IMR-90 (cell line): ENCODE results near the gene CLIC4. TPM values are rescaled to one million over a fixed set of nuclear protein-coding genes. Genes with fewer than 3 reads are reported as not detected.

ENCODE experiments used
- ATAC-seq: fragments of 200-7000 bp; cut with Tn5 transposase; 2 replicates; pipeline ENCODE4 v1.9.1; 2020; ENCODE audit warnings: low read depth, mild to moderate bottlenecking, moderate library complexity
- BruUV-seq: library from RNA; stranded (reverse); fragments of 400-500 nt; replicated peaks from 2 replicates; lab custom pipeline; 2021; lab: Mats Ljungman, UMichigan
- CTCF ChIA-PET: fragments of 300-600 bp; formaldehyde crosslinking; extraction: SDS; loops from one replicate; lab custom pipeline; 2021; ENCODE audit warnings: antibody characterized with exemption; lab: Yijun Ruan, JAX
- POLR2A ChIA-PET: fragments of 300-600 bp; sonication (Branson Sonifier 250); formaldehyde crosslinking; loops from one replicate; lab custom pipeline; 2022; ENCODE audit warnings: antibody characterized with exemption; ENCODE audit not compliant: unreplicated experiment; lab: Charles Lee
- DNase-seq: peaks from one replicate; pipeline ENCODE4 v3.0.0; 2013
- H2AFZ ChIP-seq: replicated peaks from 2 replicates; pipeline ENCODE3; 2013; ENCODE audit warnings: low read length, mild to moderate bottlenecking; ENCODE audit not compliant: poor library complexity
- H2AK5ac ChIP-seq: 2 replicates; pipeline ENCODE4 v1.6.1; 2013; ENCODE audit warnings: low read depth, low read length, inconsistent platforms
- H2AK9ac ChIP-seq: replicated peaks from 2 replicates; pipeline ENCODE3; 2013; ENCODE audit warnings: mild to moderate bottlenecking, low read depth, low read length, moderate library complexity; ENCODE audit not compliant: poor library complexity
- H2BK120ac ChIP-seq: 2 replicates; pipeline ENCODE4 v1.6.1; 2013; ENCODE audit warnings: low read depth, low read length, inconsistent platforms
- H2BK15ac ChIP-seq: 3 replicates; pipeline ENCODE4 v1.6.1; 2013; ENCODE audit warnings: low read depth, low read length, inconsistent platforms
- H2BK20ac ChIP-seq: 2 replicates; pipeline ENCODE4 v1.6.1; 2013; ENCODE audit warnings: low read depth, mild to moderate bottlenecking, inconsistent platforms, low read length, moderate library complexity
- H2BK5ac ChIP-seq: 2 replicates; pipeline ENCODE4 v1.6.1; 2013; ENCODE audit warnings: mild to moderate bottlenecking, low read depth, low read length, inconsistent platforms; ENCODE audit not compliant: poor library complexity, severe bottlenecking
- H3K14ac ChIP-seq: replicated peaks from 2 replicates; pipeline ENCODE4 v1.6.1; 2013; ENCODE audit warnings: low read depth, low read length, inconsistent platforms
- H3K18ac ChIP-seq: 2 replicates; pipeline ENCODE4 v1.6.1; 2013; ENCODE audit warnings: low read depth, low read length, control low read depth
- H3K23ac ChIP-seq: 2 replicates; pipeline ENCODE4 v1.6.1; 2013; ENCODE audit warnings: low read depth, low read length, inconsistent platforms
- H3K27ac ChIP-seq: 2 replicates; pipeline ENCODE4 v1.5.1; 2013; ENCODE audit warnings: mild to moderate bottlenecking, control low read depth, low read length; ENCODE audit not compliant: insufficient read depth
- H3K27me3 ChIP-seq: 2 replicates; pipeline ENCODE4 v1.6.1; 2013; ENCODE audit warnings: low read length; ENCODE audit not compliant: control insufficient read depth, insufficient read depth
- H3K36me3 ChIP-seq: 2 replicates; pipeline ENCODE4 v1.6.1; 2013; ENCODE audit warnings: low read length, mixed read lengths; ENCODE audit not compliant: control insufficient read depth, insufficient read depth
- H3K4ac ChIP-seq: 2 replicates; pipeline ENCODE4 v1.6.1; 2013; ENCODE audit warnings: low read depth, low read length, inconsistent platforms
- H3K4me1 ChIP-seq: 2 replicates; pipeline ENCODE4 v1.6.1; 2013; ENCODE audit warnings: low read length, mixed read lengths; ENCODE audit not compliant: control insufficient read depth, insufficient read depth
- H3K4me2 ChIP-seq: 2 replicates; pipeline ENCODE4 v1.6.1; 2013; ENCODE audit warnings: low read depth, mild to moderate bottlenecking, control low read depth, low read length, moderate library complexity
- H3K4me3 ChIP-seq: 2 replicates; pipeline ENCODE4 v1.5.1; 2013; ENCODE audit warnings: low read depth, mild to moderate bottlenecking, control low read depth, low read length, moderate library complexity; ENCODE audit not compliant: insufficient read depth
- H3K56ac ChIP-seq: 2 replicates; pipeline ENCODE4 v1.6.1; 2013; ENCODE audit warnings: low read length, inconsistent platforms; ENCODE audit not compliant: insufficient read depth; ENCODE audit errors: extremely low read depth
- H3K79me1 ChIP-seq, 2 experiments: 2 replicates each; pipeline ENCODE4 v1.6.1; 2013; ENCODE audit warnings: low read length in 2 of 2, inconsistent platforms in 1 of 2, low read depth in 1 of 2
- H3K9ac ChIP-seq: 2 replicates; pipeline ENCODE4 v1.6.1; 2013; ENCODE audit warnings: low read depth, low read length, control low read depth
- H3K9me1 ChIP-seq: 2 replicates; pipeline ENCODE4 v1.6.1; 2013; ENCODE audit warnings: low read length, inconsistent platforms; ENCODE audit not compliant: insufficient read depth
- H3K9me3 ChIP-seq: 2 replicates; pipeline ENCODE4 v1.6.1; 2013; ENCODE audit warnings: low read length; ENCODE audit not compliant: control insufficient read depth, insufficient read depth
- H4K20me1 ChIP-seq: 2 replicates; pipeline ENCODE4 v1.6.1; 2013; ENCODE audit warnings: low read length, inconsistent platforms; ENCODE audit not compliant: insufficient read depth
- H4K5ac ChIP-seq: 2 replicates; pipeline ENCODE4 v1.6.1; 2013; ENCODE audit warnings: mild to moderate bottlenecking, low read depth, low read length, control low read depth
- H4K8ac ChIP-seq, 2 experiments: 2 replicates each; pipeline ENCODE4 v1.6.1; 2013; ENCODE audit warnings: low read depth in 2 of 2, low read length in 2 of 2, control low read depth in 1 of 2, inconsistent platforms in 1 of 2
- H4K91ac ChIP-seq: 2 replicates; pipeline ENCODE4 v1.6.1; 2013; ENCODE audit warnings: low read depth, low read length, inconsistent platforms; ENCODE audit not compliant: insufficient read depth
- CHD1 ChIP-seq: IDR thresholded peaks from 2 replicates; pipeline ENCODE4 v1.6.1; 2012; ENCODE audit warnings: low read depth, low read length, improper control_type of control experiment
- NFE2L2 ChIP-seq: fragments of 150-350 bp; IDR thresholded peaks from 2 replicates; pipeline ENCODE4 v1.6.1; 2016; ENCODE audit warnings: low read depth, mild to moderate bottlenecking, low read length
- POLR2A ChIP-seq: IDR thresholded peaks from 2 replicates; pipeline ENCODE4 v1.6.1; 2012; ENCODE audit warnings: mild to moderate bottlenecking, low read depth, low read length
- RCOR1 ChIP-seq: IDR thresholded peaks from 2 replicates; pipeline ENCODE4 v1.6.1; 2012; ENCODE audit warnings: mild to moderate bottlenecking, low read length, improper control_type of control experiment; ENCODE audit not compliant: insufficient replicate concordance
- RFX5 ChIP-seq: IDR thresholded peaks from 2 replicates; pipeline ENCODE4 v1.8.0; 2012; ENCODE audit warnings: low read depth, mild to moderate bottlenecking, low read length, moderate library complexity
- USF2 ChIP-seq: fragments of 150-350 bp; IDR thresholded peaks from 2 replicates; pipeline ENCODE4 v1.6.1; 2017; ENCODE audit warnings: mild to moderate bottlenecking, antibody characterized with exemption, low read length, low read depth
- WGBS, 2 experiments: methylation state at CpG; one replicate each; pipeline versions ENCODE4 v1.1.5 to v1.1.7; 2013; ENCODE audit warnings: missing lambda C conversion rate in 2 of 2; ENCODE audit not compliant: insufficient read length in 1 of 2; ENCODE audit errors: extremely low coverage in 2 of 2; 5-methylcytosine and 5-hydroxymethylcytosine counted together
- dilution Hi-C: fragments of 300-500 bp; cut with HindIII; formaldehyde crosslinking; loops from one replicate; pipeline ENCODE4 v1.14.3; 2018; ENCODE audit warnings: low sequenced_read_pairs; ENCODE audit not compliant: unreplicated experiment
- in situ Hi-C: fragments of 300-500 bp; cut with MboI; formaldehyde crosslinking; loops from 3 replicates; pipeline ENCODE4 v1.14.3; 2019; ENCODE audit warnings: low sequenced_read_pairs, inconsistent platforms, mixed read lengths
- intact Hi-C: fragments of 100-400 bp; cut with micrococcal nuclease; formaldehyde crosslinking; loops from 2 replicates; pipeline ENCODE4 v1.10.0; 2022
- polyA plus RNA-seq, 3 experiments: library from polyadenylated mRNA; depleted of rRNA; stranded (reverse); fragments of >200 nt; gene quantifications; 2 replicates each; pipeline ENCODE4 v1.2.3, GENCODE V29; 2012; ENCODE audit warnings: low replicate concordance in 1 of 3
- total RNA-seq: library from RNA; depleted of rRNA; stranded (reverse); fragments of >200 nt; gene quantifications from 2 replicates; pipeline ENCODE4 v1.2.3, GENCODE V29; 2012

CLIC4 gene
- total and polyA plus RNA-seq, 2 of the 4 experiments (the other 2 are of a cell fraction): 242 to 392 TPM

GRCh38 chr1:24872061-24872850, 127.0 kb downstream of the CLIC4 start:
- no peak overlapping the region for H2BK15ac ChIP-seq
- in situ Hi-C loops: no loop called here
- CTCF ChIA-PET: no interaction called here

More at GRCh38 chr1:24872061-24872850, 127.0 kb downstream of the CLIC4 start:
- TF ChIP-seq RFX5: no peak
- TF ChIP-seq USF2: no peak
- no peak for TF ChIP-seq CHD1
- no peak for TF ChIP-seq RCOR1
- TF ChIP-seq NFE2L2: no peak
- no peak for TF ChIP-seq POLR2A
- Histone ChIP-seq H2AFZ (no peak overlapping the region), H3K9ac (no peak overlapping the region), H3K79me1 (no peaks in the 10 kb centered on the region), H3K14ac (no peak overlapping the region), H2BK20ac (no peak overlapping the region), H2AK9ac (no peak overlapping the region), H3K4me2 (no peak overlapping the region), H3K36me3 (no peaks in the 10 kb centered on the region), H3K27me3 (peaks cover 49% of the 10 kb centered on the region), H3K9me3 (no peaks in the 10 kb centered on the region), H3K18ac (no peak overlapping the region), H3K4me1 (no peaks in the 10 kb centered on the region), H2BK120ac (no peak overlapping the region), H4K91ac (no peak overlapping the region), H3K4ac (no peak overlapping the region), H3K23ac (no peak overlapping the region), H4K8ac (no peak overlapping the region), H2BK5ac (no peak overlapping the region), H3K27ac (no peak overlapping the region), H3K4me3 (no peak overlapping the region), H2AK5ac (no peak overlapping the region), H4K5ac (no peak overlapping the region), H3K56ac (no peak overlapping the region), H4K20me1 (no peaks in the 10 kb centered on the region), H3K9me1 (no peaks in the 10 kb centered on the region)
- intact Hi-C loops (no loop called here), dilution Hi-C loops (no loop called here)
- DNase-seq: no peak
- no peak for ATAC-seq
- no TSS peak for BruUV-seq
- POLR2A ChIA-PET: no interaction called here
- 77% methylated on average over 9 of the region's 19 CpGs; no CpG with 5 or more reads in 1 of the 2 experiments for WGBS, 2 experiments
